ENCODE measurements around the gene TNFRSF1A.

- TF ChIP-seq, protein P1, sequence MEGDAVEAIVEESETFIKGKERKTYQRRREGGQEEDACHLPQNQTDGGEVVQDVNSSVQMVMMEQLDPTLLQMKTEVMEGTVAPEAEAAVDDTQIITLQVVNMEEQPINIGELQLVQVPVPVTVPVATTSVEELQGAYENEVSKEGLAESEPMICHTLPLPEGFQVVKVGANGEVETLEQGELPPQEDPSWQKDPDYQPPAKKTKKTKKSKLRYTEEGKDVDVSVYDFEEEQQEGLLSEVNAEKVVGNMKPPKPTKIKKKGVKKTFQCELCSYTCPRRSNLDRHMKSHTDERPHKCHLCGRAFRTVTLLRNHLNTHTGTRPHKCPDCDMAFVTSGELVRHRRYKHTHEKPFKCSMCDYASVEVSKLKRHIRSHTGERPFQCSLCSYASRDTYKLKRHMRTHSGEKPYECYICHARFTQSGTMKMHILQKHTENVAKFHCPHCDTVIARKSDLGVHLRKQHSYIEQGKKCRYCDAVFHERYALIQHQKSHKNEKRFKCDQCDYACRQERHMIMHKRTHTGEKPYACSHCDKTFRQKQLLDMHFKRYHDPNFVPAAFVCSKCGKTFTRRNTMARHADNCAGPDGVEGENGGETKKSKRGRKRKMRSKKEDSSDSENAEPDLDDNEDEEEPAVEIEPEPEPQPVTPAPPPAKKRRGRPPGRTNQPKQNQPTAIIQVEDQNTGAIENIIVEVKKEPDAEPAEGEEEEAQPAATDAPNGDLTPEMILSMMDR (IDR thresholded peaks at IDR 0.05; ENCODE audit: poor library complexity, severe bottlenecking), result no peak
- TF ChIP-seq EP300 (conservative IDR thresholded peaks at IDR 0.05; ENCODE audit: poor library complexity, severe bottlenecking), result no peak
- TF ChIP-seq TAF1 (IDR thresholded peaks at IDR 0.05; ENCODE audit: low read depth), result no peak
- TF ChIP-seq REST (IDR thresholded peaks at IDR 0.05; ENCODE audit: borderline replicate concordance), result no peak
- no peak for TF ChIP-seq EZH2 (IDR thresholded peaks at IDR 0.05; ENCODE audit: borderline replicate concordance, insufficient read depth, low read length, poor library complexity, severe bottlenecking)
- TF ChIP-seq MXI1 (conservative IDR thresholded peaks at IDR 0.05; ENCODE audit: poor library complexity, severe bottlenecking), result no peak
- TF ChIP-seq SMC3 (conservative IDR thresholded peaks at IDR 0.05; ENCODE audit: poor library complexity), result no peak
These were observed 40.5 kb upstream of the TNFRSF1A start for GRCh38 chr12:6382371-6382770.
